Left hindlimb (tissue), 1 donor: ENCODE results near the gene S100A1.

Experiments
- DNase-seq: peaks from one replicate; pipeline ENCODE4 v3.0.0-alpha.2; 2018

The S100A1 gene

DNA sequence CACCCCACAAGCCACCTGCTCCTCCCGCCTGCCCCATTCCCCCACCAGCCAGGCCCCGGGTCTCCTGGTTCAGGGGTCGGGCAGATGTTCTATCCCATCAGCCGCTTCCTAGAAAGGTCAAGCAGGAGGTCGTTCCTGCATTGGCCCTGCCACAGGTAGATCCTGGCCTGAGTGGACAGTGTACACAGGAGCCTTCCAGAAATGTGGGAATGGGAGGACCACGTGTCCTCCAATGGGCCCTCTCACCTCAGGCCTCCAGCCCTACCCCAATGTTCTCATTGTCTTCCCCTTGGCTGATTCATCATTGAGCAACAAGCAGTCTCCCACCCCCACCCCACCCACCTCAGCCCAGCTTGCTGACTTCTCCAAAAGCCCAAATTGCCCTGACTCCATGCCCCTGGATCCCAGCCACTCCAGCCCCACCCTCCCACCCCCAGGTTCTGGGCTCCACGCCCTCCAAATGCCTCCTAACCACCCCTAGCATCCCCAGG is 17.4 kb upstream of the S100A1 start:
- peak; percentile 23 for DNase-seq

DNA sequence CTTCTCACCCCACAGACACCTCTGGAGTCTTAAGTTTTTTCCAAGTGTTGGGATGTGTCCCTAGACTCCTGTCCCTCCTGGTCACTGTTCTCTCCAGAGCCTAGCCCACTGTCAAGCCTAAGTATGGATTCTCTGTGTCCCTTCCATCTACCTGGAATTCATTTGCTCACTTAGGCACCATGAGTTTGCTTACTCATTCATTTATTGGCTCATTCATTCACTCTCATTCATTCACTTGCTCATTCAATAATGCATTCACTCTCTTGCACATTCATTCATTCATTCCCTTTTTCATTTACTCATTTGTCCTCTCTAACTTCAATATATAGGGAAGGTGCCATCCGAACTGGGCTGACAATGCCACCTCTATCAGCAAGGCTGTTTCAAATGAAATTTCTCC is 16.9 kb upstream of the S100A1 start:
- DNase-seq: no peak

DNA sequence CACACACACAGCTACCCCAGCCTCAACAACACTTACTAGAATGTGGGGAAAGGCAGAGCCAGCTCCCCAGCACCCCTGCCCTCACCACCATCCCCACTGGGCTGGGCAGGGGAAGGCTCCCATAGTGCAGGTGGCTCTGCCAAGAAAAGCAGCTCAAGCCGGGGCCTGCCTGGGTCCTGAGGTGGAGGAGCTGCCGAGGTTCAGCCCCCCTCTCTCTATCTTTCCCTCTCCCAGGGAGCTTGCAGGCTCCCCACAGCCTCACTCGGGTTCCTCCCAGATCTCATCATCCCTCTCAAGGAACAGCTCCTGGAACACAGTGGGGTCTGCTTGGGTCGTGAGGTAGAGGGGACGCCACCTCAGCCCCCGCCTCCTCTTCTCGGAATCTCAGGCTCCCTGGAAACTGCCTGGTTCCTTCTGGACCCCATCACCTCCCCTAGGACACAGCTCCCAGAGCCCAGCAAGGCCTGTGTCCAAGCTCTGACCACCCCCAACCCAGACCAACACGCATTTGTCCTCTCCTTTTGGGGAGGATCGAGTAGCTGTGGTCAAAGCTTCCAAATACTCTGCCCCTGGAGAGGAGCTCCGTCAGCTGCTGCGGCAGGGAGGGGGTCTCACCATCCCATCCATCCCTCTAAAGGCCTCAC is 16.0 kb upstream of the S100A1 start:
- peak; percentile 43 for DNase-seq

DNA sequence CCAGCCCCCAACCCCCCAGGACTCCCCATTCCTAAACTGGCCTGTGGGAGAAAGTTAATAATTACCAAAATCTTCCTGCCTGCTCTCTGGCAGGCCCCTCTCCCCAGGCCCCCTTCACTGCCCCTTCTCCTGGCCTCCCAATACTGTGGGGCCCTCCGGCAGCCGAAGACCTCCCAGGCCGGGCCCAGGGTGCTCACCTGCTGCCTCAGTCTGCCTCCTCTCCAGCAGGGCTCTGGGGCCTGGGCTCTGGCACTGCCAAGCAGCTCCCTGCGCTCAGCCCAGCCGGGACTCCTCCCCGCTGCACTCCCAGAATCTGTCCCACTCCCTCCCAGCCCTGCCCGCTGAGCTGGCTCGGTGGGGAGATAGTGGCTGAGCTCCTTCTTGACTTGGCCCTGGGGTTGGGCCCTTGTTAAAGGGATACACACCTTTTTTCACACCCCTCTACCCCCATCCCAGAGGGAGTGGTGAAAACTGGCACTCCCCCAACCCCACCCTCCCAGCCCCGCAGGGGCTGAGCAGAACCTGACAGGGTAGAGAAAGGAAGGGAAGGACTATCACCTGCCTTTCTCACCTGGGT is 15.4 kb upstream of the S100A1 start, which contains the start of gene S100A16:
Gene S100A16, minus strand, starts transcription at position 383 of the 577 bp plus-strand sequence. CDS start 4,986 bp downstream, outside the sequence.
- DNase-seq: peak; percentile 74

DNA sequence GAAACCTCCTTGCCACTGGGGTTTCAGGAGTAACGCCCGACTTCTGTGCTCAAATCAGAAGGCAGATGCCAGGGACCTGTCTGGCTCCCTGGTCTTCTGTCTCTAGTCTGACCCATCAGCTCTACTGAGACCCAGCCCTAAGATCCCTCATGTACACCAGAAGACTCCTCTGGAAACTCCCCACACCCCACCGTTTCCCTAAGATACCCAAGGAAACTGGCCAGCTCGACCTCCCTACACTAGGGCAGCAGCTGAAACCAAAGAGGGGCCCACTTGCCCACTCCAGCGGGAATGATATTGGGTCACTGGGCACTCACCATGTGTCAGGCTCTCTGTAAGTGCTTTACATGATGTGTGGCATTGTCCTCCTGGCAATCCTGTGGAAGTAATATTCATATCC is 14.8 kb upstream of the S100A1 start:
- no peak for DNase-seq

DNA sequence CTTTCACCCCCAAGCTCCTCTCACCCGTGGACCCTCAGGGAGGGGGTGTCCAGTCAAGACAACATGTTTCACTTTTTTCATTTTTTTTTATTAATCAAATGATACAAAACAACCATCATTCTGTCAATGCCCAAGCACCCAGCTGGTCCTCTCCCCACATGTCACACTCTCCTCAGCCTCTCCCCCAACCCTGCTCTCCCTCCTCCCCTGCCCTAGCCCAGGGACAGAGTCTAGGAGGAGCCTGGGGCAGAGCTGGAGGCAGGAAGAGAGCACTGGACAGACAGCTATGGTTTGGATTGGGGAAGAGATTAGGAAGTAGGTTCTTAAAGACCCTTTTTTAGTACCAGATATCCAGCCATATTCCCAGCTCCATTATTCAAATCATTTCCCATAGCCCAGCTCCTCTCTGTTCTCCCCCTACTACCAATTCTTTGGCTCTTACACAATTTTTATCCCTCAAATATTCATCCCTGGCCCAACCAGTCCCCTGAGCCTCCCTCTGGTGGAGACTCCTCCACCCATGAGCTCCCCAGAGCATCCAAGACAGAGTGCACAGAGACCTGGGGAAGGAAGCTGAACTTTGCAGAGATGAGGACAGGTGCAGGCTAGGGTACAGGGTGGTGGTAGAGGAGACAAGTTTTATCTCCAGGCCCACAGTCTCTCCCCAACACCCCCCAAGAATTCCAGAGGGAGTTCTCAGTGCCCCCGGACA is 13.9 kb upstream of the S100A1 start:
- no peak for DNase-seq

DNA sequence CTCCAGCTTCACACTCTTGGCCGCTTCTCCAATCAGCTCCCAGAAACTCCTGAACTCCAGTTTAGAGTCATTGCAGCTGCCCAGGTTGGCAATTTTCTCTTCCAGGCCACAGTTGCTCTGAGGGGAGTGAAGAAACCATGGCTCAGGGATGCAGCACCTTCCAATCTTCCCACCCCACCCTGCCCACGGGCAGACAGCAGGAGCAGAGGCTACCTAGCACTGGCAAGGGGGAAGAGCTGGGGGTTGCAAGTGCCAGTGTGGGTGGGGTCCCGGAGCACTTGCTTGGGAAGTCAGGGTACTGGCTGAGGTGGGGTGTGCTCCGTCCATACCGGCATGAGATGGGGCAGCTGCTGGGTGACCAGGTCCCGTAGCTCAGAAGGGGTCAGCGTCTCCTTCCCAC is 13.3 kb upstream of the S100A1 start:
- peak; percentile 21 for DNase-seq

DNA sequence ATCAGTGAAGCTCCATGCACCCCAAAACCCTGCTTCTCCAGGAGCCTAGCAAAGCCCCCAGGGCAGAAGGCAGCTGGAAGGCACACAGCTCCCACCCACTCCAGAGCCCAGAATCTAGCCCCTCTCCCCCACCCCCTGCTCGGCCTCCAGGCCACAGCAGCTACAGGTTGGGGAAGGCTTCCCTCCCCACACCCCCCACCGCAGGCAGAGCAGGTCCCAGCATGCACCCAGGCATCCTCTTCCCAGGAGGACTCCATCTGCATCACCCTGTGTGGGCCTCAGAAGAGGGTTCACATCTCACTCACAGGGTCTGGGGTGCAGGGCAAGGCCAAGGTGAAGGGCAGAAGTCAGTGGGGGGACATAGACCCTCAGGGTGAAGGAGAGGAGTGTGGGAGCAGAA is 12.8 kb upstream of the S100A1 start:
- peak; percentile 22 for DNase-seq

DNA sequence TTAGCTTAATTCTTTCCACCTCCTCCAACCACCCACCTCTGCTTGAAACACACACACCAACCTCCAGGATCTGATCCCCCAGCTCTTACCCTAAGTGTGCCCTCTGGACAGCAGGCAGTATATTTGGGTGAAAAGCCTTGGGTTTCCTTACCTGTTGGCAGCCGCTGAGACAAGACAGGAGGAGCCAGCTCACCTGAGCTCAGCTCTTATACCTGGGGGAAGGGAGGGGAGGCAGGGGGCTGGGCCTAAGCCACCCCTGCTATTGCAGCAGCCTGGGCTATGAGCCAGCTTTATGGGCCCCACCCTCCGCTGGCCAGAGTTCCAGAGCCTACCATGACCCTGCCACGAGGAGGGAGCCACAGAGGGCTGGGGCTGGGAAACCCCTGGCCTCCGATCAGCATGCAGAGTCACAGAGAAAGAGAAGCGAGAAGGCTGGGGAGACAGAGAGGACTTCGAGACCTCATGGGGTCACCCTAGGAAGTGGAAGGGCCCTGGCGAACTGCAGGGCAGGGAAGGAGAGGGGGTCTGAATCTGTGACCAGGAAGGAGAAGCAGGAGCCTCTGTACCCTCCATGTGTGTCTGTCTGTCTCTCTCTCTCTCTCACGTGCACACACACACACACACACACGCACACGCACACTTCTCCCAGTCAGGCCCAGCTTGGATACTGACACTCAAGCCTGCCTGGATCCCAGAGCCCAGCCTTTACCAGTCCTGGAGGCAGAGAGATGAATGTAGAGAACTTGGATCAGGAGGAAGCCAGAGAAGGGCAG is 11.9 kb upstream of the S100A1 start, which contains the start of gene S100A14:
Gene S100A14, minus strand, starts transcription at position 182 of the 773 bp plus-strand sequence. CDS start 467 bp downstream, outside the sequence.
- peak; percentile 30 for DNase-seq

DNA sequence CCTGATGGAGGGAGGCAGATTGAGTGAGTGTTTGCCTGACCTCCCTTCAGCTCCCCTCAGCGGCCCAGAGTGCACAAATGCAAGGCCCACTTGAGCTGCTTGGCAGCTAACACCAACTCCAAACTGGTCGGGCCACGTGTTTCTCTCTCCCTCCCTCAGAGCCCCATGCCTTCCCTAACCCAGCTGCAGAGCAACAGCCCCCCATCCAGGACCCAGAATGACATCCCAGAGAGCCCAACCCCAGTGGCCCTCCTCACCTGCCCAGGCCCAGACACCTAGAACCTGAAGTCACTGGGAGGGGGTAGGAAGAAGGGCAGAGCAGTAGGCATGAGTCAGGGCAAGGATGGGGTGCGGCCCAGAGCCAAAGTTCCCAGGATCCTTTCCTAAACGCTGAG is 11.3 kb upstream of the S100A1 start:
- DNase-seq: peak; percentile 20

DNA sequence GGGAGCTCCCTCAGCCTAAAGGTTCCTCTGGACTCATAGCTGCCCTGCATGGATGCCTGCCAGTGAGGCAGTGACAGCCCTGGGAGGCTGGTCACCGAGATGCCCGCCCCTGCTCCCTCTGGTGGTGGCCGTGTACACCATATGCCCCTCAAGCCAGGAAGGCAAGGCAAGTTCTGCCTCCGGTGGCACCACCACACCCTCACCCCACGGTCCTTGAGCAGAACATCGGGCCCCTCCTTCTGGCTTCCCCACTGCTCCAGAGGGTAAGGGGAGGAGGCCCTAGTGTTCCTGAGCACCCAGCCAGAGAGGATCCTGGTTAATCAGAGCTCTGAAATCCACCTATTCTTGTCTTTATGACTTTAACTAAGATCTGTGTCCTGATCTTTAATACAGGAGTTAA is 10.6 kb upstream of the S100A1 start:
- no peak for DNase-seq

DNA sequence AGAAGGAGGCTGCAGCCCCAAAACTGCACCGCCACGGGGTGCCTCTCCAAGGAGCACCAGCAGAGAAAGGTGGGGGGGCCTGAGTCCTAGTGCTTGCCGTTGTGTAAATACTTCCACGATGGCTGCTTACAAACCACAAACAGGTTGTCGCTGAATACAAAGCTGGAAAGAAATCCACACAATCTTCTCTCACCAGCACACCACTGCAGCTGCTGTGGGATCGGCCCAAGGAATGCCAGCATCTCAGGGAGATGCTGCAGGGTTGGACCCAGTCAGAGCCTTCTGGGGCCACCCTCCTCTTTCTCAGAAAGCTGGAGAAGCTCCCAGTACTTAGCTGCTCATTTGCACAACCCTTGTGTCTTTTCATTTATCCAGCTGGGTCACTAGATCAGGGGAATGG is 9.1 kb upstream of the S100A1 start:
- DNase-seq: no peak

DNA sequence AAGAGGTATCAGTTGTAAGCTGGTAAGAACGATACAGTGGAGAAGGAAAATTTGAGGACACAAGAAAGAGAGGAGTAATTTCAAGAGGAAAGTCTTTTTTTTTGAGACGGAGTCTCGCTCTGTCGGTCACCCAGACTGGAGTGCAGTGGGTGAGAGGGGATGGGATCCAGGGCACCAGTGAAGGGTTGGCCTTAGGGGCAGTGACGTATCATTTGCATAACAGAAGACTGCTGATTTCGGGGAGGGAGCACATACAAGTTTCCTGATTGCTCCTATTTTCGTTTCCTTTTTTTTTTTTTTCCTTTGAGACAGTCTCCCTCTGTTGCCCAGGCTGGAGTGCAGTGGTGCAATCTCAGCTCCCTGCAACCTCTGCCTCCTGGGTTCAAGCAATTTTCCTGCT is 5.1 kb upstream of the S100A1 start:
- DNase-seq: no peak

DNA sequence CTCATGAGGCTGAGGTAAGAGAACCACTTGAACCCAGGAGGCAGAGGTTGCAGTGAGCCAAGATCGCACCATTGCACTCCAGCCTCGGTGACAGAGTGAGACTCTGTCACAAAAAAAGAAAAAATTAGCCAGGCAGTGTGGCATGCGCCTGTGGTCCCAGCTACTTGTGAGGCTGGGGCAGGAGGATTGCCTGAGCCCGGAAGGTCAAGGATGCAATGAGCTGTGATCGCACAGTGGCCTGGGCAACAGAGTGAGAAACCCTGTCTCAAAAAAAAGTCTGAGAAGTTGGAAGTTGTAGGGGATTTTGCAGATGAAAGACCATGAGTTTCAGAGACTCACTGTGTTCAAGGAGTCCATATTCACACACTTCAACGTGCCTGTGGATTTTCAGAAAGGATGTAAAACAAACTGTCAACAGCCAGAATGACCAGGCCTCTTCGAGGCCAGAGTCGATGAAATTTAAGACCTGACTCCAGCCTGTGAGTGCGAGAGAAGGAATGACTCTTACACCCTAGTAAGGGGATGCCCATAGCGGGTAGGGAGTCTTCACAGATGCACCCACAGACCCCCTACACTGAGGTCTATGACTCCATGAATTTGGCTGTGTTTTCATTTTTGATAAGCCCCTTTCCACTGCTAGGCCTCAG is 3.1 kb upstream of the S100A1 start:
- DNase-seq: no peak

DNA sequence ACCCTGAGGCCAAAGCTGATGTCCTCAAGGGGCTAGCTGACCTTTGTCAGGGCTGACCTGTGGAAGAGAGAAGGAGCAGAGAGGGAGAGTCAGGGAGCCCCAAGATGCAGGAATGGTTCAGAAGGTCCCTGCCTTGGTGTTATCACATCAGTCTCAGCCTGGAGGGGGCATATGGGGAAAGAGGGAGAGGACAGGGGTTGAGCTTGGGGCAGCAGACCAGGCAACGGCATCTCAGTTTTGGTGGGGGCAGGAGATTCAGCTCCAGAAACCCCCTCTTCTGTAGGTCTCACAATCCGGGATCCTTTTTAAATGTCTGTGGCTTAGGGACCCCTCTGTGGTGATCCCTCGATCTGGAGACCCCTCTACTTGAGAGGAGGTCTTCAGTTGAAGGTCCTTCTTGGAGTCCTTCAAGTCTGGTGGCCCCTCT is 1.7 kb upstream of the S100A1 start:
- DNase-seq: no peak

DNA sequence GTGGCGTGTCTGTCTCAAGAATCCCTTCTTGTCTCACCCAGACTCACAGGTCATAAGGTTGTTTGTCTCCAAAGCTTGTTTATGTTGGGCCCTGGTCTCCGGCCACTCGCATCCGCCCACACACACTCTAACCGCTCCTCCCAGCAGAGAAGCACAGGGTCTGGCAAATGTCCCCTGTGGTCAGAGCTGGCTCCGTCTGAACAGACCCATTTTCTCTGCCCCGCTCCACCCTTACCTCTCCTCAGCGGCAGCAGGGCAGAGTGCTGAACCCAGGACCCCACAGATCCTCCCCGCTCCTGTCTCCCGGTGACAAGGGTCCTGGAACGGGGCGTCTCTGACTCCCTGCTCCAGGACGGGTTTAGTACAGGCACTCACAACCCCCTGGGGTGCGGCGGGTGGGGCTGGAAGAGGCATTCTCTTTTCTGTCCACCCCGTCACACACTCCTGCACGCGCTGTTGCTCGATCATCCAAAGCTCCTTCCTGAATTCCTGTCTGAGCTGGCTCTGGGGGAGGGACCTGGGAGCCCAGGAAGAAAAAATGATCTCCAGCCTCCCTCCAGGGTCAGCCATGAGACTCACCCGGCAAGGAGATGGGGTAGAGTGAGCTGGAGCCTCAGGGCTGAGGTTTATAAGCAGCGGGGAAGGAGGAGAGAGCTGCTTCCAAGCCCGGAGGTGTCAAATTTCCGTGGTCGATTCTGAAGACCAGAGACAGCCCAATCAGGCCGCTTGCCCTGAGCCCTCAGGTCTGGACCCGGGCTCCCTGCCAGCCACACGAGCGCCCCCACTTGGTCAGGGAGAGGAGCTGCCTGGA is 1.1 kb upstream of the S100A1 start, which contains the start of gene S100A13:
Gene S100A13, minus strand, starts transcription at position 602 of the 811 bp plus-strand sequence. CDS start 1,033 bp downstream, outside the sequence.
- peak; percentile 89 for DNase-seq

DNA sequence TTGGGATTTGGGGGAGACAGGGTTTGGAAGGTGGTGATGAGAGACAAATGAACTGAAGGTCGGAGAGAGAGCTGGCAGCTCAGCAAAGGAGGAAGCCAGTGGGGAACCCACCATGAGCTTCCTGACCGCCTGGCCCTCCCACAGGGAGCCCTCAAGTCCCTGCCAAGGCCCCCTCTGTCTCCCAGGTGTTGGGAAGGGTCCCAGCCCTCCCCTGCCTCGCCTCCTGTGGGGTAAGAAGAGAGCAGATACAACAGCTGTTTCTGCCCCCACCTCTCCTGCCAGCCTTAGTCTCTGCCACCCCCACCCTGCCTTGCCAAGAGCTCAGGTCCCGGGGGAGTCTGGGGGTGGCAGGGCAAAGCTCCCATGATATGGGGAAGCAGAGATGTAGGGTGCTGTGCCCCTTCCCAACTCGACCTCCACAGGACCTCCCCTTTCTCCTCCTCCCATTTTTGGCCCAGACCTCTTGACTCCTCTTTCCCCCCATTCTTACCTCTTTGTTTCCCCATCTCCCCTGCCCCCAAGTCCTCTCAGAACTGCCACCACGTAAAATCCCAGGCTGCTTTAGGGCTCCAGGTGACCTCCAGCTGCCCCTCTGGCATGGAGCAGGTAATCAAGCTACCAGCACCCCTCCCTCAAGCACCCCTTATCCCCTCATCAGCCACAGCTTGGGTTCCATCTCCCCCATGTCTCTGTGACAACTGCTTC is 556 bp downstream of the S100A1 start:
- DNase-seq: no peak

DNA sequence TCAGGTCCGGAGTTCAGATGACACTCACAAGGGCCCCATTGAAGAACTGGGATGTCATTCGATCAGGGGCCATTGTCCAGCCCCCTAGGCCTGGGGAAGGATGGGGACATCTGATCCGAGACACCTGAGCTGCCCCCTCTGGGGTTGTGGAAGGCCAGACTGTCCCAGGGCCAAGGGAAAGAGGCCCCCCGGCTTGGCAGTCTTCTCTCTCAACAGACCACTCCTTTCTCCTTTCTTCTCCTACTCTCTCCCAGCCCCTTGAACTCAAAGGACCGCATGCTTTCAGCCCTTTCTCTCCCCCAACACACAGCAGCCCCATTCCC is 1.1 kb downstream of the S100A1 start:
- DNase-seq: no peak

DNA sequence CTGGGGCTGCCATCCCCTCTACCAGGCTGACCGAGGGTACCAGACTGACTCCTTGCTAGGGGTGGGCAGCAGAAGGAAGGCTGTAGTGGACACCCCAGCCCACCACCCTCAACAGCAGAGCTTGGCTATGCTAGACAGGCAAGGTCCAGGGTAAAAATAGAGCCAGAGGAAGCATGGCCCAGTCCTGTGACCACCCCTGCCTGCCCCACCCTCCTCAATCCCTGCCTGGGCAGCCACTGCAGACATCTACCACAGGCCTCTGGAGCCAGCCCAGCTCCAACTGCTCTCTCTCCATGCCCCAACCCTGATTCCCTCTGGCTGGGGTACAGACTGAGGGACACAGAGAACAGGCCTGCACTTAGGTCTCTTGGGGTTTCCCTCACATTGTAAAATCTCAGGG is 1.7 kb downstream of the S100A1 start:
- peak; percentile 73 for DNase-seq

DNA sequence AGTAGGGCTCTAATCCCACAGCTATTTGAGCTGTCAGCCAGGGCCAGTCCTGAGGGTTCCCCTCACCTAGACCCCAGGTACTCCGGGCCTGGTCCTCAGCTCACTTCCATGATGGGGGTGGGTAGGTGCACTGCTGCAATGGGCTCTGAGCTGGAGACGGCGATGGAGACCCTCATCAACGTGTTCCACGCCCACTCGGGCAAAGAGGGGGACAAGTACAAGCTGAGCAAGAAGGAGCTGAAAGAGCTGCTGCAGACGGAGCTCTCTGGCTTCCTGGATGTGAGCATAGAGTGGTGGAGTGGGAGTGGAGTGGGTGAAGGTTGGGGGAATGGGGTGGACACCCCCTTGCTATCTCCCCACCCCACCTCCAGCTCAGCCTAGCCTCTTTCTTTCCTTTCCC is 2.1 kb downstream of the S100A1 start:
- no peak for DNase-seq
